Astrocyte (in vitro differentiated cells and primary cell): ENCODE data around the gene TMEM108. TPM values are rescaled to one million over a fixed set of nuclear protein-coding genes. Genes with fewer than 3 reads are reported as not detected.

Experiments
- DNase-seq: peaks from one replicate; pipeline ENCODE4 v3.0.0-alpha.2; 2010; ENCODE audit warnings: low read depth
- FAIRE-seq: peaks from 2 replicates; lab custom pipeline; 2011; peaks lifted over from hg19 to GRCh38; lab: Jason Lieb, UNC
- H2AFZ ChIP-seq: 2 replicates; pipeline ENCODE4 v1.6.0; 2012; ENCODE audit warnings: low read depth, low read length, inconsistent platforms
- H3K27ac ChIP-seq: 2 replicates; pipeline ENCODE4 v1.5.1; 2011; ENCODE audit warnings: low read depth, low read length, inconsistent platforms
- H3K27me3 ChIP-seq: 2 replicates; pipeline ENCODE4 v1.6.0; 2011; ENCODE audit warnings: low read length, inconsistent platforms; ENCODE audit not compliant: insufficient read depth
- H3K36me3 ChIP-seq: 2 replicates; pipeline ENCODE4 v1.5.1; 2011; ENCODE audit warnings: low read length, inconsistent platforms; ENCODE audit not compliant: insufficient read depth
- H3K4me1 ChIP-seq: 2 replicates; pipeline ENCODE4 v1.5.1; 2011; ENCODE audit warnings: low read length, inconsistent platforms; ENCODE audit not compliant: insufficient read depth
- H3K4me2 ChIP-seq: 2 replicates; pipeline ENCODE4 v1.6.0; 2012; ENCODE audit warnings: low read length, inconsistent platforms
- H3K4me3 ChIP-seq: 2 replicates; pipeline ENCODE4 v1.5.1; 2011; ENCODE audit warnings: low read depth, mild to moderate bottlenecking, low read length, inconsistent platforms; ENCODE audit not compliant: insufficient read depth
- H3K79me2 ChIP-seq: 2 replicates; pipeline ENCODE4 v1.6.0; 2012; ENCODE audit warnings: mild to moderate bottlenecking, low read length, inconsistent platforms; ENCODE audit not compliant: insufficient read depth
- H3K9ac ChIP-seq: 2 replicates; pipeline ENCODE4 v1.6.0; 2012; ENCODE audit warnings: mild to moderate bottlenecking, low read length, inconsistent platforms
- H3K9me3 ChIP-seq: 2 replicates; pipeline ENCODE4 v1.5.1; 2012; ENCODE audit warnings: low read depth, mild to moderate bottlenecking, low read length, inconsistent platforms; ENCODE audit not compliant: insufficient read depth
- H4K20me1 ChIP-seq: 2 replicates; pipeline ENCODE4 v1.6.0; 2012; ENCODE audit warnings: low read length, inconsistent platforms; ENCODE audit not compliant: insufficient read depth
- H3K27ac Mint-ChIP-seq: one replicate; pipeline ENCODE4 v1.8.0; 2021; ENCODE audit warnings: mild to moderate bottlenecking, mixed read lengths; ENCODE audit not compliant: unreplicated experiment
- H3K27me3 Mint-ChIP-seq: one replicate; pipeline ENCODE4 v1.8.0; 2021; ENCODE audit warnings: low read depth, mixed read lengths; ENCODE audit not compliant: unreplicated experiment
- H3K36me3 Mint-ChIP-seq: one replicate; pipeline ENCODE4 v1.8.0; 2021; ENCODE audit warnings: low read depth, mixed read lengths; ENCODE audit not compliant: unreplicated experiment
- H3K4me1 Mint-ChIP-seq: one replicate; pipeline ENCODE4 v1.8.0; 2021; ENCODE audit warnings: low read depth, mixed read lengths; ENCODE audit not compliant: unreplicated experiment
- H3K4me3 Mint-ChIP-seq: one replicate; pipeline ENCODE4 v1.8.0; 2021; ENCODE audit warnings: mild to moderate bottlenecking, moderate library complexity, mixed read lengths; ENCODE audit not compliant: unreplicated experiment
- H3K9me3 Mint-ChIP-seq: one replicate; pipeline ENCODE4 v1.8.0; 2021; ENCODE audit warnings: mild to moderate bottlenecking, mixed read lengths; ENCODE audit not compliant: unreplicated experiment
- EZH2 ChIP-seq: IDR thresholded peaks from 2 replicates; pipeline ENCODE4 v1.6.1; 2012; ENCODE audit warnings: mild to moderate bottlenecking, low read length, inconsistent platforms; ENCODE audit not compliant: insufficient read depth
- total RNA-seq: library from RNA; stranded (reverse); gene quantifications from 2 replicates; pipeline ENCODE4 v1.2.1, GENCODE V29; 2021
- TF ChIP-seq, protein P1 (sequence below): IDR thresholded peaks from 2 replicates; pipeline ENCODE4 v1.5.1; 2011; ENCODE audit warnings: low read depth, mild to moderate bottlenecking, inconsistent platforms, low read length, moderate library complexity; ENCODE audit not compliant: insufficient read depth

TMEM108 gene
- total RNA-seq, 1 donor from 2014 or later, result 5.6 TPM

DNA sequence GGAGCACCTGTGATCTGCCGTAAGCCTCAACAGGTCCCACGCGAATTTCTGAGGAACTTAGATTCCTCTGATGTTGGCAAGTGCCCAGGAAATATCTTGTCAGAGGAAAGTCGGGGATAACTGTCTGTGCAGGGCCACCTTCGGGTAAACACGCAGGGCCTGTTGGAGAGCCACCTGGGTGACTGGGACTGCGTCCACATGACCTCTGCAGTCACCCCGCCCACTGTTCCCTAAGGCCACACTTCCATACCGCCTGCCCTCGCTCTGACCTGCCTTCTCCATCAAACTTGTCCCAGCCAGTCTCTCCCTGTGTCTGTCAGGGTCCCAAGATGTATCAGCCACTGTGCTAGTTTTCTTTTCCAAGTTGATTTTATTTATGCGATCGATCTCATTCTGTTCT lies 390.4 kb downstream of the TMEM108 start:
- H4K20me1 ChIP-seq, result no peaks in the 10 kb centered on the region
- Mint-ChIP-seq H3K4me3 (no peak overlapping the region), H3K4me1 (peaks cover 6% of the 10 kb centered on the region), H3K36me3 (no peaks in the 10 kb centered on the region), H3K9me3 (no peaks in the 10 kb centered on the region), H3K27me3 (no peaks in the 10 kb centered on the region), H3K27ac (no peak overlapping the region)
- no peak overlapping the region for H3K9ac ChIP-seq
- no peak overlapping the region for H3K4me2 ChIP-seq
- peaks cover 3% of the 10 kb centered on the region for H3K27me3 ChIP-seq
- TF ChIP-seq, protein P1, sequence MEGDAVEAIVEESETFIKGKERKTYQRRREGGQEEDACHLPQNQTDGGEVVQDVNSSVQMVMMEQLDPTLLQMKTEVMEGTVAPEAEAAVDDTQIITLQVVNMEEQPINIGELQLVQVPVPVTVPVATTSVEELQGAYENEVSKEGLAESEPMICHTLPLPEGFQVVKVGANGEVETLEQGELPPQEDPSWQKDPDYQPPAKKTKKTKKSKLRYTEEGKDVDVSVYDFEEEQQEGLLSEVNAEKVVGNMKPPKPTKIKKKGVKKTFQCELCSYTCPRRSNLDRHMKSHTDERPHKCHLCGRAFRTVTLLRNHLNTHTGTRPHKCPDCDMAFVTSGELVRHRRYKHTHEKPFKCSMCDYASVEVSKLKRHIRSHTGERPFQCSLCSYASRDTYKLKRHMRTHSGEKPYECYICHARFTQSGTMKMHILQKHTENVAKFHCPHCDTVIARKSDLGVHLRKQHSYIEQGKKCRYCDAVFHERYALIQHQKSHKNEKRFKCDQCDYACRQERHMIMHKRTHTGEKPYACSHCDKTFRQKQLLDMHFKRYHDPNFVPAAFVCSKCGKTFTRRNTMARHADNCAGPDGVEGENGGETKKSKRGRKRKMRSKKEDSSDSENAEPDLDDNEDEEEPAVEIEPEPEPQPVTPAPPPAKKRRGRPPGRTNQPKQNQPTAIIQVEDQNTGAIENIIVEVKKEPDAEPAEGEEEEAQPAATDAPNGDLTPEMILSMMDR, result no peak
- no peak for TF ChIP-seq EZH2
- no peaks in the 10 kb centered on the region for H3K4me1 ChIP-seq
- H3K4me3 ChIP-seq, result no peak overlapping the region
- H3K36me3 ChIP-seq, result no peaks in the 10 kb centered on the region
- no peaks in the 10 kb centered on the region for H3K9me3 ChIP-seq
- H3K79me2 ChIP-seq, result no peaks in the 10 kb centered on the region
- FAIRE-seq (no peak), DNase-seq (no peak)
- H2AFZ ChIP-seq, result no peak overlapping the region
- no peak overlapping the region for H3K27ac ChIP-seq

DNA sequence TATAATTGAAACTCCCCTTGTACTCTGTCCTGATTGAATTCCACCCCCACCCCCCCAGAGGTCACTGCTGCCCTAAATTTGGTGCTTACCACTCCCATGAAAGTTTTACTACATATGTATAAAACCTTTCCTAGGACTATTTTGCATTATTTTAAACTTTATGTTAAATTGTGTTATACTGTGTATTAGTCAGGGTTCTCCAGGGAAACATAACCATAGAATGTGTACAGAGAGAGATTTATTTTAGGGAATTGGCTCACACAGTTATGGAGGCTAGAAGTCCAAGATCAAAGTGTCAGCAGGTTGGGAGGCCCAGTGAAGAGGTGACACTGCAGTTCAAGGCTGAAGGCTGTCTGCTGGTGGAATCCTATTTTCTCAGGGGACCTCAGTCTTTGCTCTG lies 390.9 kb downstream of the TMEM108 start:
- no peak for DNase-seq
- Histone ChIP-seq H3K27me3 (peaks cover 3% of the 10 kb centered on the region), H3K4me2 (no peak overlapping the region), H3K36me3 (no peaks in the 10 kb centered on the region), H2AFZ (no peak overlapping the region), H3K9me3 (no peaks in the 10 kb centered on the region), H3K4me1 (no peaks in the 10 kb centered on the region), H3K79me2 (no peaks in the 10 kb centered on the region), H3K4me3 (no peak overlapping the region), H3K27ac (no peak overlapping the region), H3K9ac (no peak overlapping the region), H4K20me1 (no peaks in the 10 kb centered on the region)
- Mint-ChIP-seq H3K27ac (no peak overlapping the region), H3K36me3 (no peaks in the 10 kb centered on the region), H3K4me1 (peaks cover 6% of the 10 kb centered on the region), H3K27me3 (no peaks in the 10 kb centered on the region), H3K4me3 (no peak overlapping the region), H3K9me3 (no peaks in the 10 kb centered on the region)
- FAIRE-seq, result no peak
- no peak for TF ChIP-seq EZH2
- TF ChIP-seq, protein P1, result no peak

DNA sequence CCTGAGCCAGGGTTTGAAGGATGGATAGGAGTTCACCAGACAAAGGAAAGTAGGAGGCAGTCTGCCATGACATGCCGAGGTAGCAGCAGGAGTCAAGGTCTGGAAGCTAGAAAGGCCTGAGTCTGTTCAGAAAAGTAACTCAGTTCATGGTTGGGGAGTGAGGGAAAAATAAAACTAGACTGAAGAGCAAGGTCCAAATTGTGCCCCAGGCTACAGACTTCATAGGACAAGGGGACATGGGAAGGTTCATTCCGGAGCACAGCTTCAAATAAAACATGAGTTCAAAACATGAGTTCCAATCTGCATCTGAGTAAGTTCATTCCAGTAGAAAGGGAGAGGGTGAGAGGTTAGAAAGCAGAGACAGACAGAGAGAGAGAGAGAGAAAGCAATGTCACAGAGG lies 401.4 kb downstream of the TMEM108 start:
- Mint-ChIP-seq H3K4me3 (no peak overlapping the region), H3K9me3 (peaks cover 7% of the 10 kb centered on the region), H3K36me3 (peaks cover 2% of the 10 kb centered on the region), H3K4me1 (no peaks in the 10 kb centered on the region), H3K27ac (no peak overlapping the region), H3K27me3 (no peaks in the 10 kb centered on the region)
- peaks cover 4% of the 10 kb centered on the region for H3K4me1 ChIP-seq
- H3K79me2 ChIP-seq, result no peaks in the 10 kb centered on the region
- H4K20me1 ChIP-seq, result no peaks in the 10 kb centered on the region
- H3K9ac ChIP-seq, result no peak overlapping the region
- H3K4me2 ChIP-seq, result no peak overlapping the region
- no peaks in the 10 kb centered on the region for H3K36me3 ChIP-seq
- no peak overlapping the region for H3K27ac ChIP-seq
- no peaks in the 10 kb centered on the region for H3K9me3 ChIP-seq
- H3K4me3 ChIP-seq, result no peak overlapping the region
- H3K27me3 ChIP-seq, result no peaks in the 10 kb centered on the region
- H2AFZ ChIP-seq, result no peak overlapping the region
- no peak for FAIRE-seq
- TF ChIP-seq, protein P1, result no peak
- TF ChIP-seq EZH2, result no peak
- no peak for DNase-seq
